Neural progenitor cell (in vitro differentiated cells): ENCODE measurements around the gene DOCK7. TPM values are rescaled to one million over a fixed set of nuclear protein-coding genes. Genes with fewer than 3 reads are reported as not detected.

ENCODE experiments used
- DNase-seq: peaks from one replicate; pipeline ENCODE4 v3.0.0-alpha.2; 2016; ENCODE audit warnings: low spot score
- H2AFZ ChIP-seq: fragments of 200-600 bp; sonication (generic); replicated peaks from 2 replicates; pipeline ENCODE4 v1.6.1; 2016; ENCODE audit warnings: antibody characterized with exemption
- H3F3A ChIP-seq: fragments of 200-600 bp; sonication (generic); 2 replicates; pipeline ENCODE4 v1.6.1; 2016; ENCODE audit warnings: antibody characterized with exemption, low read depth
- H3K27ac ChIP-seq: fragments of 200-600 bp; sonication (generic); 2 replicates; pipeline ENCODE4 v1.5.1; 2016; ENCODE audit warnings: mild to moderate bottlenecking
- H3K27me3 ChIP-seq: fragments of 200-600 bp; sonication (generic); 2 replicates; pipeline ENCODE4 v1.6.1; 2016; ENCODE audit warnings: mild to moderate bottlenecking, moderate library complexity
- H3K36me3 ChIP-seq: fragments of 200-600 bp; sonication (generic); 2 replicates; pipeline ENCODE4 v1.5.1; 2016
- H3K4me1 ChIP-seq: fragments of 200-600 bp; sonication (generic); 2 replicates; pipeline ENCODE4 v1.6.1; 2016; ENCODE audit warnings: mixed run types
- H3K4me2 ChIP-seq: fragments of 200-600 bp; sonication (generic); 2 replicates; pipeline ENCODE4 v1.6.1; 2016
- H3K4me3 ChIP-seq: fragments of 200-600 bp; sonication (generic); 2 replicates; pipeline ENCODE4 v1.5.1; 2016
- H3K79me2 ChIP-seq: fragments of 200-600 bp; sonication (generic); 2 replicates; pipeline ENCODE4 v1.6.1; 2016; ENCODE audit warnings: low read depth
- H3K9ac ChIP-seq: fragments of 200-600 bp; sonication (generic); 2 replicates; pipeline ENCODE4 v1.6.1; 2016
- H3K9me3 ChIP-seq: fragments of 200-600 bp; sonication (generic); 2 replicates; pipeline ENCODE4 v1.5.1; 2016; ENCODE audit warnings: low read depth
- H4K20me1 ChIP-seq: fragments of 200-600 bp; sonication (generic); 2 replicates; pipeline ENCODE4 v1.6.1; 2016; ENCODE audit warnings: low read depth
- H3K27ac Mint-ChIP-seq: 3 replicates; pipeline ENCODE4 v1.8.0; 2021; ENCODE audit warnings: mixed read lengths
- H3K27me3 Mint-ChIP-seq: 2 replicates; pipeline ENCODE4 v1.8.0; 2022; ENCODE audit warnings: low read depth, mild to moderate bottlenecking, inconsistent platforms, moderate library complexity, mixed read lengths; ENCODE audit not compliant: insufficient read depth
- H3K36me3 Mint-ChIP-seq: 3 replicates; pipeline ENCODE4 v1.8.0; 2021; ENCODE audit warnings: mixed read lengths
- H3K4me1 Mint-ChIP-seq: 3 replicates; pipeline ENCODE4 v1.8.0; 2021; ENCODE audit warnings: mixed read lengths
- H3K4me3 Mint-ChIP-seq: 3 replicates; pipeline ENCODE4 v1.8.0; 2021; ENCODE audit warnings: mild to moderate bottlenecking, moderate library complexity, mixed read lengths
- H3K9me3 Mint-ChIP-seq: 3 replicates; pipeline ENCODE4 v1.8.0; 2020; ENCODE audit warnings: mixed read lengths
- EZH2 ChIP-seq: fragments of 200-600 bp; sonication (generic); IDR thresholded peaks from 2 replicates; pipeline ENCODE4 v1.6.1; 2017; ENCODE audit warnings: antibody characterized with exemption, mild to moderate bottlenecking, moderate library complexity
- EZH2phosphoT487 ChIP-seq: fragments of 200-600 bp; sonication (generic); IDR thresholded peaks from 2 replicates; pipeline ENCODE4 v1.6.1; 2017; ENCODE audit warnings: antibody characterized with exemption
- total RNA-seq: library from RNA; depleted of rRNA; stranded (reverse); fragments of >200 nt; gene quantifications from 2 replicates; pipeline ENCODE4 v1.2.3, GENCODE V29; 2015; ENCODE audit warnings: low replicate concordance
- TF ChIP-seq, protein P1 (sequence below): fragments of 200-600 bp; sonication (generic); IDR thresholded peaks from 2 replicates; pipeline ENCODE4 v1.5.1; 2017; ENCODE audit warnings: antibody characterized with exemption, mild to moderate bottlenecking

Gene DOCK7
- total RNA-seq, 1 donor from 2014 or later: 92.7 TPM

DNA sequence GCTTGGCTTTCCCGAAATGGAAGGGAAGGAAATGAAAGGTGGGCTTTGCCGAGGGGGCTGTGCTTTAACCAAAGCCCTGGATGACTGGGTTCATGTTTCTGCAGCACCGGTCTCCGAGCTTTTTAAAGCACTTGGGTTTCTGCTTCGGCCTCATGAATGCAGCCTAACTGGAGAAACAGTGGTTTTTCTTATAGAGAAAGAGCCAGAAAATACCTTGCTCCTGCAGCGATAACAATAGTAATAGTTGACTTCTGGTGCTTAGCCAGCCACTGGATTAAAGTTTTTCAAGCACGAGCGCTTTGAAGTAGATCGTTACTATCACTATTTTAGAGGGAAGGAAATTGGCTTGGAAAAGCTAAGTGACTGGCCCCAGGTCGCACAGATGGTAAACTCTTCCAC is 500 bp upstream of the DOCK7 start:
- H3K27me3 Mint-ChIP-seq: peaks cover 8% of the 10 kb centered on the region
- TF ChIP-seq EZH2 (no peak), EZH2phosphoT487 (no peak)
- TF ChIP-seq, protein P1, sequence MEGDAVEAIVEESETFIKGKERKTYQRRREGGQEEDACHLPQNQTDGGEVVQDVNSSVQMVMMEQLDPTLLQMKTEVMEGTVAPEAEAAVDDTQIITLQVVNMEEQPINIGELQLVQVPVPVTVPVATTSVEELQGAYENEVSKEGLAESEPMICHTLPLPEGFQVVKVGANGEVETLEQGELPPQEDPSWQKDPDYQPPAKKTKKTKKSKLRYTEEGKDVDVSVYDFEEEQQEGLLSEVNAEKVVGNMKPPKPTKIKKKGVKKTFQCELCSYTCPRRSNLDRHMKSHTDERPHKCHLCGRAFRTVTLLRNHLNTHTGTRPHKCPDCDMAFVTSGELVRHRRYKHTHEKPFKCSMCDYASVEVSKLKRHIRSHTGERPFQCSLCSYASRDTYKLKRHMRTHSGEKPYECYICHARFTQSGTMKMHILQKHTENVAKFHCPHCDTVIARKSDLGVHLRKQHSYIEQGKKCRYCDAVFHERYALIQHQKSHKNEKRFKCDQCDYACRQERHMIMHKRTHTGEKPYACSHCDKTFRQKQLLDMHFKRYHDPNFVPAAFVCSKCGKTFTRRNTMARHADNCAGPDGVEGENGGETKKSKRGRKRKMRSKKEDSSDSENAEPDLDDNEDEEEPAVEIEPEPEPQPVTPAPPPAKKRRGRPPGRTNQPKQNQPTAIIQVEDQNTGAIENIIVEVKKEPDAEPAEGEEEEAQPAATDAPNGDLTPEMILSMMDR: no peak
- H3K4me3 ChIP-seq: peak overlapping the region; percentile 73
- DNase-seq: no peak
- H3K36me3 ChIP-seq: no peaks in the 10 kb centered on the region
- H3K36me3 Mint-ChIP-seq: peaks cover 15% of the 10 kb centered on the region
- peak overlapping the region; percentile 97 for H3K27ac Mint-ChIP-seq
- peaks cover 12% of the 10 kb centered on the region for H4K20me1 ChIP-seq
- peak overlapping the region; percentile 95 for H3K4me3 Mint-ChIP-seq
- peak overlapping the region; percentile 82 for H3K27ac ChIP-seq
- peaks cover 23% of the 10 kb centered on the region for H3K4me1 ChIP-seq
- H3K27me3 ChIP-seq: no peaks in the 10 kb centered on the region
- peaks cover 61% of the 10 kb centered on the region for H3K79me2 ChIP-seq
- H3K9me3 Mint-ChIP-seq: peaks cover 2% of the 10 kb centered on the region
- H3K4me2 ChIP-seq: peak overlapping the region; percentile 84
- H3F3A ChIP-seq: peaks cover 22% of the 10 kb centered on the region
- H3K9ac ChIP-seq: peak overlapping the region; percentile 63
- H2AFZ ChIP-seq: peak overlapping the region; percentile 80
- H3K9me3 ChIP-seq: no peaks in the 10 kb centered on the region
- peaks cover 46% of the 10 kb centered on the region for H3K4me1 Mint-ChIP-seq

DNA sequence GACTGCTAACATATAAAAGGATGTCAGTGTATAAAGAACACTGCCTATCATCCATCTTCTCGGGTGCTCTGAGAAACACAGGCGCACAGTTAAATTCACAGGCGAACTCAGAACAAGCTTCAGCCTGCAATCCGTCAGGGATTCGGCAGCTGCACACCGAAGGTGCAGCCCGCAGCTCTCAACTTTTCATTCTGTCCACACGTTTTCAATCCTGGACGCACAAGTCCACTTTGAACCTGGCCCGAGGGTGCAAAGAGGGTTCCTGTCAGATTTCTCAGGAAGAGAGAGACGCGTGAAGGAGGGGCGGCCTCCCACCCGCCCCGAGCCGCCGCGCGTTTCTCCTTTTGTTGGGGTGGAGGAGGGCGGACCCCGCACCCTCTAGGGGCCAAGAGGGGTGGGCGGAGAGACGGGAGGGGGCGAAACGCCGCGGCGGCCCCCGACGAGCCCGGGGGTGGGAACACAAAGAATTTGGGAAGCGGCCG is 724 bp downstream of the DOCK7 start:
- peak overlapping the region; percentile 98 for H3K4me3 Mint-ChIP-seq
- Histone ChIP-seq H3F3A (peaks cover 26% of the 10 kb centered on the region), H3K79me2 (peaks cover 73% of the 10 kb centered on the region), H3K36me3 (no peaks in the 10 kb centered on the region), H3K9ac (peak overlapping the region; percentile 74), H3K9me3 (no peaks in the 10 kb centered on the region), H4K20me1 (peaks cover 16% of the 10 kb centered on the region), H3K27me3 (no peaks in the 10 kb centered on the region), H2AFZ (peak overlapping the region; percentile 67), H3K4me2 (peak overlapping the region; percentile 84), H3K4me3 (peak overlapping the region; percentile 73), H3K27ac (peak overlapping the region; percentile 86), H3K4me1 (peaks cover 26% of the 10 kb centered on the region)
- TF ChIP-seq, protein P1: no peak
- TF ChIP-seq EZH2 (no peak), EZH2phosphoT487 (no peak)
- H3K36me3 Mint-ChIP-seq: peaks cover 8% of the 10 kb centered on the region
- peaks cover 46% of the 10 kb centered on the region for H3K4me1 Mint-ChIP-seq
- H3K9me3 Mint-ChIP-seq: no peaks in the 10 kb centered on the region
- peak overlapping the region; percentile 94 for H3K27ac Mint-ChIP-seq
- H3K27me3 Mint-ChIP-seq: peaks cover 5% of the 10 kb centered on the region
- peak; percentile 81 for DNase-seq

DNA sequence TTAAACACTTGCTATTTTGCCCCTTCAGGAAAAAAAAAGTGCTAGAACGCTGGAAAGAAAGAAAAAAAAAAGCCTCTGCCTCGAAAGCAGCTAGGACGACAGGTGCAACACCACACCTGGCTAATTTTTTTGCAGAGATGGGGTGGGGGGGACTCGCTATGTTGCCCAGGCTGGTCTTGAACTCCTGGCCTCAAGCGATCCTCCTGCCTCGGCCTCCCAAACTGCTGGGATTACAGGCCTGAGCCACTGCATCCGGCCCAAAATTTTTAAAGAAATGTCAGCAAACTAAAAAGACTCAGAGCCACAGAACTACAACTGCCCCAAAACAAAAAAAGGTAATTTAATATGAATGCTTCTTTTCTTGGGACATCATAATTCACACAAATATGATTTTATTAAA is 1.4 kb downstream of the DOCK7 start:
- Histone ChIP-seq H3K4me3 (peak overlapping the region; percentile 73), H4K20me1 (peaks cover 16% of the 10 kb centered on the region), H3F3A (peaks cover 32% of the 10 kb centered on the region), H3K9me3 (no peaks in the 10 kb centered on the region), H3K4me1 (peaks cover 26% of the 10 kb centered on the region), H3K27ac (no peak overlapping the region), H3K9ac (no peak overlapping the region), H3K4me2 (peak overlapping the region; percentile 84), H3K36me3 (no peaks in the 10 kb centered on the region), H2AFZ (no peak overlapping the region), H3K79me2 (peaks cover 80% of the 10 kb centered on the region), H3K27me3 (no peaks in the 10 kb centered on the region)
- Mint-ChIP-seq H3K36me3 (peaks cover 8% of the 10 kb centered on the region), H3K4me3 (peak overlapping the region; percentile 98), H3K9me3 (no peaks in the 10 kb centered on the region), H3K27ac (peak overlapping the region; percentile 94), H3K27me3 (peaks cover 5% of the 10 kb centered on the region), H3K4me1 (peaks cover 45% of the 10 kb centered on the region)
- TF ChIP-seq, protein P1: no peak
- no peak for TF ChIP-seq EZH2
- no peak for DNase-seq
